SH-SY5Y (cell line): ENCODE measurements around the gene C1QL3.

ENCODE experiments used
- GATA2 ChIP-seq: IDR thresholded peaks from 2 replicates; pipeline ENCODE4 v1.6.1; 2011; ENCODE audit warnings: mild to moderate bottlenecking, low read depth, low read length
- GATA3 ChIP-seq: IDR thresholded peaks from 2 replicates; pipeline ENCODE4 v1.6.1; 2011; ENCODE audit warnings: low read depth, mild to moderate bottlenecking, low read length, moderate library complexity

GRCh38 chr10:16519908-16520861 is 1.5 kb downstream of the C1QL3 start:
- TF ChIP-seq GATA2 (no peak), GATA3 (no peak)
